Measurements from ENCODE around the gene MYOCOS. TPM values are rescaled to one million over a fixed set of nuclear protein-coding genes. Genes with fewer than 3 reads are reported as not detected.

MYOCOS gene
- total RNA-seq, 1 experiment from 2014 or later = not detected

GRCh38 chr1:171644805-171645483, 22.9 kb downstream of the MYOCOS start:
- BruUV-seq (replicated peaks) = no TSS peak
- H3K9ac ChIP-seq (ENCODE audit: low read length) = no peak overlapping the region
- H3K4me3 ChIP-seq (replicated peaks in 1 of 2; ENCODE audit: low read depth in 1 of 2, low read length in 2 of 2) = no peak overlapping the region
- no peaks in the 10 kb centered on the region for H3K9me3 ChIP-seq (ENCODE audit: control insufficient read depth in 1 of 2, insufficient read depth in 1 of 2, low read depth in 1 of 2, low read length in 2 of 2)
- no peak for TF ChIP-seq SP1 (IDR thresholded peaks at IDR 0.05; ENCODE audit: low read depth)
- TF ChIP-seq POLR2A (IDR thresholded peaks at IDR 0.05; ENCODE audit: borderline replicate concordance, extremely low read depth, insufficient read depth, insufficient read length) = no peak
- peak; percentile 52 for TF ChIP-seq YY1 (IDR thresholded peaks at IDR 0.05; ENCODE audit: extremely low read depth, insufficient replicate concordance, low read depth, low read length)
- TF ChIP-seq MAX (IDR thresholded peaks at IDR 0.05) = peak; percentile 32; the same call in 1 of the 2 replicates
- TF ChIP-seq CTCF (IDR thresholded peaks at IDR 0.05 in 2 of 3, conservative IDR thresholded peaks at IDR 0.05 in 1 of 3; ENCODE audit: borderline replicate concordance in 1 of 3, insufficient read depth in 1 of 3, low read depth in 2 of 3, low read length in 2 of 3) = peak; percentile 77 to 85 (median 81)
- TF ChIP-seq RAD21 (IDR thresholded peaks at IDR 0.05; ENCODE audit: low read depth) = peak; percentile 90
- TF ChIP-seq TCF7L2 (IDR thresholded peaks at IDR 0.05; ENCODE audit: borderline replicate concordance, extremely low read depth, insufficient read depth, insufficient read length) = peak; percentile 86
- TF ChIP-seq SIN3A (IDR thresholded peaks at IDR 0.05; ENCODE audit: low read depth) = no peak
- TF ChIP-seq CBX3 (IDR thresholded peaks at IDR 0.05; ENCODE audit: low read depth) = peak; percentile 70
- H3K27ac ChIP-seq (ENCODE audit: low read depth, low read length) = no peak overlapping the region
- ATAC-seq (peak; percentile 97), DNase-seq (ENCODE audit: low read depth, low spot score) (peak; percentile 91)
- RAD21 ChIA-PET (ENCODE audit: low non-redundant PET in 1 of 2, low total read pairs in 2 of 2, uncharacterized antibody in 2 of 2, unreplicated experiment in 2 of 2) = interaction anchor here (0.5 to 2.0 kb wide), 6 partner anchors 52 to 350 kb away, joined by 3 to 10 read pairs (median 4); partner anchors contain the start of gene VAMP4 (in 1 of the 2)
- POLR2A ChIA-PET = interaction anchor here (0.8 to 1.4 kb wide), 2 partner anchors 10 to 138 kb away, joined by 3 to 4 read pairs; no protein-coding TSS in a partner anchor
- intact Hi-C loops (cut with micrococcal nuclease) = loop anchor here (1.0 to 5.0 kb wide), 6 partner anchors 71 to 798 kb away; partner anchors contain the start of gene METTL13
- H3K4me1 ChIP-seq (ENCODE audit: control insufficient read depth in 1 of 2, insufficient read depth in 2 of 2, low read length in 2 of 2) = peaks cover 0 to 9% of the 10 kb centered on the region in 2 experiments; a peak in 2 of 4 replicates
- peak overlapping the region; percentile 63 for H2AFZ ChIP-seq (ENCODE audit: low read depth, low read length, poor library complexity, severe bottlenecking)
- no peaks in the 10 kb centered on the region for H3K9me2 ChIP-seq (ENCODE audit: insufficient read depth)
- no peaks in the 10 kb centered on the region for H3K36me3 ChIP-seq (ENCODE audit: control insufficient read depth in 1 of 2, insufficient read depth in 2 of 2, low read length in 2 of 2)
- no peaks in the 10 kb centered on the region for H3K27me3 ChIP-seq (ENCODE audit: insufficient read depth, low read length)
- no peaks in the 10 kb centered on the region for H4K20me1 ChIP-seq (ENCODE audit: insufficient read depth)
- no peaks in the 10 kb centered on the region for H3K79me2 ChIP-seq (ENCODE audit: insufficient read depth, low read length)
- CTCF ChIA-PET = interaction anchor here (0.5 to 3.0 kb wide), 23 partner anchors 9 to 564 kb away, joined by 3 to 26 read pairs (median 4); partner anchors contain the start of genes METTL13, MYOCOS and PRRC2C
- H3K4me2 ChIP-seq (ENCODE audit: low read length) = peak overlapping the region; percentile 56
